Panc1 (cell line): ENCODE data around the gene ZNF689.
"Not testable (repeated sequence)": the region's sequence is repeated elsewhere in the genome, so short reads cannot be mapped to it uniquely, and the experiment has no call there.

Experiments
- TCF7L2 ChIP-seq: IDR thresholded peaks from 2 replicates; pipeline ENCODE4 v1.6.1; 2011; ENCODE audit warnings: mild to moderate bottlenecking, low read depth, low read length, inconsistent platforms
- TF ChIP-seq, protein P1 (sequence below): fragments of 450-650 bp; IDR thresholded peaks from 2 replicates; pipeline ENCODE4 v1.5.1; 2017; ENCODE audit warnings: mild to moderate bottlenecking

DNA sequence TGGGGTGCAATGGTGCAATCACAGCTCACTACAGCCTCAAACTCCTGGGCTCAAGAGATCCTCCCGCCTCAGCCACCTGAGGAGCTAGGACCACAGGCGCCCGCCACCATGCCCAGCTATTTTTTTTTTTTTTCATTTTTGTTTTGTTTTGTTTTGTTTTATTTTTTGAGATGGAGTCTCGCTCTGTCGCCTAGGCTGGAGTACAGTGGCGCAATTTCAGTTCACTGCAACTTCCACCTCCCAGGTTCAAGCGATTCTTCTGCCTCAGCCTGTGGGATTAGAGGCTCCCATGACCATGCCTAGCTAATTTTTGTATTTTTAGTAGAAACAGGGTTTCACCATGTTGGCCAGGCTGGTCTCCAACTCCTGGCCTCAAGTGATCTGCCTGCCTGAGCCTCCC lies 22.3 kb upstream of the ZNF689 start:
- TF ChIP-seq, protein P1, sequence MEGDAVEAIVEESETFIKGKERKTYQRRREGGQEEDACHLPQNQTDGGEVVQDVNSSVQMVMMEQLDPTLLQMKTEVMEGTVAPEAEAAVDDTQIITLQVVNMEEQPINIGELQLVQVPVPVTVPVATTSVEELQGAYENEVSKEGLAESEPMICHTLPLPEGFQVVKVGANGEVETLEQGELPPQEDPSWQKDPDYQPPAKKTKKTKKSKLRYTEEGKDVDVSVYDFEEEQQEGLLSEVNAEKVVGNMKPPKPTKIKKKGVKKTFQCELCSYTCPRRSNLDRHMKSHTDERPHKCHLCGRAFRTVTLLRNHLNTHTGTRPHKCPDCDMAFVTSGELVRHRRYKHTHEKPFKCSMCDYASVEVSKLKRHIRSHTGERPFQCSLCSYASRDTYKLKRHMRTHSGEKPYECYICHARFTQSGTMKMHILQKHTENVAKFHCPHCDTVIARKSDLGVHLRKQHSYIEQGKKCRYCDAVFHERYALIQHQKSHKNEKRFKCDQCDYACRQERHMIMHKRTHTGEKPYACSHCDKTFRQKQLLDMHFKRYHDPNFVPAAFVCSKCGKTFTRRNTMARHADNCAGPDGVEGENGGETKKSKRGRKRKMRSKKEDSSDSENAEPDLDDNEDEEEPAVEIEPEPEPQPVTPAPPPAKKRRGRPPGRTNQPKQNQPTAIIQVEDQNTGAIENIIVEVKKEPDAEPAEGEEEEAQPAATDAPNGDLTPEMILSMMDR, result not testable (repeated sequence)
- TF ChIP-seq TCF7L2, result not testable (repeated sequence)
